ENCODE results near the gene EGFR.

DNA sequence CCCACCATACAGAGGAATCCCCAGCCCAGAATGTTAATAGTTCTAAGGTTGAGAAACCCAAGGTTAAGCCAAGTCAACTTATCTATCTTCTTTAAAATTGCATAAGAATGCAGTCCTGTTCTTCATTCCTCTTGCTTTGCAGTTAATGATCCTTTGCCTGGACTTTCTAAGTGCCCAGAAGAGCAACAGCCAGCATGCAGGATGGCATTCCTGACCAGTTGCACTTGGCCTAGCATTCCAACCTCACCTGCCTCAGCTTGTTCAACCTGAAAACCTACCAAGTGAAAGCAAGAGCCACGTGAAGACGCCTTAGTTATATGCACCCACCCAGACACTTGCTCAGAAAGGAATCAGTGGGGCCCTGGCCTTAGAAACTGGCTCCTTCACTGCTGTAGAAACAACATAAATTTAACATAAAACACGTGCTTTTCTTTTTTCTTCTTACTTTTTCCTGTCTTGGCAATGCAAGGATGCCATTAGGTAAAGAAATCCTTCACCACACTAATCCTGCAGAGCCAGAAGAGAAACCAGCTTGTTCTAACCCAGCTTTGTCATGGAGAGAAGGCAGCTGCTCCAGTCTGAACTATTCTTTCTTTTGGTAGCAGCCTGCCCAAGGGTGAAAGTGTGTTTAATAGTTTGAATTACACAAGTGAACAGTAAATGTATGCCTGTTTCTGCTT is 25.0 kb downstream of the EGFR start:
- TF ChIP-seq, protein P1, sequence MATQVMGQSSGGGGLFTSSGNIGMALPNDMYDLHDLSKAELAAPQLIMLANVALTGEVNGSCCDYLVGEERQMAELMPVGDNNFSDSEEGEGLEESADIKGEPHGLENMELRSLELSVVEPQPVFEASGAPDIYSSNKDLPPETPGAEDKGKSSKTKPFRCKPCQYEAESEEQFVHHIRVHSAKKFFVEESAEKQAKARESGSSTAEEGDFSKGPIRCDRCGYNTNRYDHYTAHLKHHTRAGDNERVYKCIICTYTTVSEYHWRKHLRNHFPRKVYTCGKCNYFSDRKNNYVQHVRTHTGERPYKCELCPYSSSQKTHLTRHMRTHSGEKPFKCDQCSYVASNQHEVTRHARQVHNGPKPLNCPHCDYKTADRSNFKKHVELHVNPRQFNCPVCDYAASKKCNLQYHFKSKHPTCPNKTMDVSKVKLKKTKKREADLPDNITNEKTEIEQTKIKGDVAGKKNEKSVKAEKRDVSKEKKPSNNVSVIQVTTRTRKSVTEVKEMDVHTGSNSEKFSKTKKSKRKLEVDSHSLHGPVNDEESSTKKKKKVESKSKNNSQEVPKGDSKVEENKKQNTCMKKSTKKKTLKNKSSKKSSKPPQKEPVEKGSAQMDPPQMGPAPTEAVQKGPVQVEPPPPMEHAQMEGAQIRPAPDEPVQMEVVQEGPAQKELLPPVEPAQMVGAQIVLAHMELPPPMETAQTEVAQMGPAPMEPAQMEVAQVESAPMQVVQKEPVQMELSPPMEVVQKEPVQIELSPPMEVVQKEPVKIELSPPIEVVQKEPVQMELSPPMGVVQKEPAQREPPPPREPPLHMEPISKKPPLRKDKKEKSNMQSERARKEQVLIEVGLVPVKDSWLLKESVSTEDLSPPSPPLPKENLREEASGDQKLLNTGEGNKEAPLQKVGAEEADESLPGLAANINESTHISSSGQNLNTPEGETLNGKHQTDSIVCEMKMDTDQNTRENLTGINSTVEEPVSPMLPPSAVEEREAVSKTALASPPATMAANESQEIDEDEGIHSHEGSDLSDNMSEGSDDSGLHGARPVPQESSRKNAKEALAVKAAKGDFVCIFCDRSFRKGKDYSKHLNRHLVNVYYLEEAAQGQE (IDR thresholded peaks at IDR 0.05; ENCODE audit: borderline replicate concordance) = no peak
- TF ChIP-seq EP300 (conservative IDR thresholded peaks at IDR 0.05; ENCODE audit: poor library complexity, severe bottlenecking) = no peak
- TF ChIP-seq CTCF (IDR thresholded peaks at IDR 0.05; ENCODE audit: poor library complexity, severe bottlenecking) = no peak
- TF ChIP-seq EZH2 (IDR thresholded peaks at IDR 0.05; ENCODE audit: borderline replicate concordance, insufficient read depth, low read length, poor library complexity, severe bottlenecking) = no peak

Data from neural cell (in vitro differentiated cells).